COLO668 (cell line): ENCODE data around the gene KLHL8.

Experiments used
- DNase-seq: peaks from one replicate; lab custom pipeline; 2025; ENCODE audit not compliant: unreplicated experiment; lab: John Stamatoyannopoulos, UW

KLHL8 gene

GRCh38 chr4:87126056-87126455, 94.4 kb downstream of the KLHL8 start:
- no peak for DNase-seq

GRCh38 chr4:87122252-87122651, 98.2 kb downstream of the KLHL8 start:
- no peak for DNase-seq

- DNase-seq = no peak
Observed at GRCh38 chr4:87121341-87122065, 98.9 kb downstream of the KLHL8 start.

GRCh38 chr4:87120411-87121162, 99.8 kb downstream of the KLHL8 start:
- DNase-seq = no peak

GRCh38 chr4:87120010-87120409, 100.4 kb downstream of the KLHL8 start:
- no peak for DNase-seq

- no peak for DNase-seq
Observed at GRCh38 chr4:87118826-87119225, 101.6 kb downstream of the KLHL8 start.

- DNase-seq = no peak
Observed at GRCh38 chr4:87118421-87118820, 102.0 kb downstream of the KLHL8 start.

- DNase-seq = no peak
Observed at GRCh38 chr4:87117732-87118075, 102.7 kb downstream of the KLHL8 start.

- no peak for DNase-seq
Observed at GRCh38 chr4:87117051-87117731, 103.2 kb downstream of the KLHL8 start.

GRCh38 chr4:87116231-87116630, 104.2 kb downstream of the KLHL8 start:
- no peak for DNase-seq

- no peak for DNase-seq
Observed at GRCh38 chr4:87114245-87115062, 106.0 kb downstream of the KLHL8 start.

- DNase-seq = no peak
Observed at GRCh38 chr4:87112063-87112462, 108.4 kb downstream of the KLHL8 start.
